ENCODE measurements around the gene MRPS34. TPM values are rescaled to one million over a fixed set of nuclear protein-coding genes. Genes with fewer than 3 reads are reported as not detected.
A peak's percentile ranks its signal among the peaks of the same experiment; 100 is the strongest.

MRPS34 gene
- total RNA-seq, 2 donors from 2014 or later = 106 to 227 TPM

DNA sequence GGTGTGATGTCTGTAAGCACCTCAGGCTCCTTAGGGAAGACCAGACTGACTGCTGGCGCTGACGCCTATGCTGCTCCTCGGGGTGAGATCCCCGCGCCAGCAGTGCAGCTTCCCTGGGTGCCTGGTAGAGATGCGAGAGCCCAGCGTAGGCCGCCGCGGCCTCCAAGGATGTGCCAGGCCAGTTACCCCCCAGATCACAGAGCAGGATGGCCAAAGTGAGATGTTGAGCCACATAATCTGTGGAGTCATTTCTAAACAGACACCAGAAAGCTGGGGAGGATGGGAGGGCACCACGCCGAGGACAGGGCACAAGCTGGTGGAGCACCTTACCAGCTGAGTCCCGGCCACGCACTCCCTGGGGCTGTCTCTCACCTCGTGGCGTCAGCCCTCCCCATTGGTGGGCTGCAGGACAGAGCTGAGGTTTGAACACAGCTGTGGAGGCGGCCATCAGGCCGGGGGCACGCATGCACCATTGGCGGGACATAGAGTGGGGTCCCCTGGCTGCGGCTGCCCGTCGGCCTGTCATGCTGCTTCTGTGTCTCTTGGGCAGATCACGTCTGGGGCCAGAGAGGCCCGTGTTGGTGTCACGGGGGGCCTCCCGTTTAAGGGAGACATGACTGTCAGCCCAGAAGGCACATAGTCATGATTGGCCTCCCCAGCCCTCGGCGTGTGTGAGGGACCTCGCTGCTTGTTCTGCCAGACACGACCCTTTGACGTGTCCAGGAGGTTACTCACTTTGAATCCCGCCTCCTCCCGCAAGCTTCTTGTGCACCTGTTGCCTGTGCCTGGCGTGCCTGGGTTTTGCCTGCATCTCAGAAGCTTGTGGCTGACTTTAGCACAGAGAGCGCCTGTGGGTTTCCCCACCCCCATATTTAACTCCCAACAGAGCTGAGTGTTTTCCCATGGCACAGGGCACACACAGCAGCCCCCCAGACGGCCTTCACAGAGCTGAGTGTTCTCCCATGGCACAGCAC, 45.0 kb downstream of the MRPS34 start:
- peaks cover 3% of the 10 kb centered on the region for H3K4me1 ChIP-seq
- no peak overlapping the region for H3K4me3 ChIP-seq
- intact Hi-C loops (cut with DNase I) = no loop called here
- H3K27ac ChIP-seq = no peak overlapping the region
- DNase-seq = no peak
- no peaks in the 10 kb centered on the region for H3K27me3 ChIP-seq
- no peak overlapping the region for H3K9ac ChIP-seq (ENCODE audit: low read depth in 2 of 2, low read length in 2 of 2)
- no peaks in the 10 kb centered on the region for H3K9me3 ChIP-seq
- no peak for TF ChIP-seq CTCF (IDR thresholded peaks at IDR 0.05)
- H3K36me3 ChIP-seq = peaks cover 3% of the 10 kb centered on the region

DNA sequence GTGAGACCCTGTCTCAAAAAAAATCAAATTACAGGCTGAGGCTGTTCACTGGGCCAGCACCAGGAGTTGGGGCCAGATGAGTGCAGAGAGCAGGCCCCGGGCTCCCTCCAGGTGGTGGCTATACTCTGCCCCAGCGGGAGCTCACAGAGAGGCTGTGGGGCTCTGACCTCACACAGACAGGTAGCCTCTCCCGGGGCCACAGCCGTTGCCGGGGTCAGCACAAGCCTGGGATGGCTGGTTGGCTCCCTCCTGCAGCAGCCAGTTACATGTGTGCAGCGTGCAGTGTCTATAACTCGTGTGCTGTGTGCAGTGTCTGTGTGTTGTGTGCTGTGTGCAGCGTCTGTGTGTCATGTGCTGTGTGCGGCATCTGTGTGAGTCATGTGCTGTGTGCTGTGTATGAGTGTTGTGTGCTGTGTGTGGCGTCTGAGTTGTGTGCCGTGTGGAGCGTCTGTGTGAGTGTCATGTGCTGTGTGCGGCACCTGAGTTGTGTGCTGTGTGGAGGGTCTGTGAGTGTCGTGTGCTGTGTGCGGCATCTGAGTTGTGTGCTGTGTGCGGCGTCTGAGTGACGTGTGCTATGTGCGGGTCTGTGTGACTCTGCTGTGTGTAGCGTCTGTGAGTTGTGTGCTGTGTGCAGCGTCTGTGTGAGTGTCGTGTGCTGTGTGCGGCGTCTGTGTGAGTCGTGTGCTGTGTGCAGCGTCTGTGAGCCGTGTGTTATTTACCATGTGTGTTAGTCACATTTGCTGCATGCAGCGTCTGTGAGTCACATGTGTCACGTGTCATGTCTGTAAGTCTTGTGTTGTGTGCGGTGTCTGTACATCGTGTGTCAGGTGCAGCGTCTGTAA, 46.1 kb downstream of the MRPS34 start:
- intact Hi-C loops (cut with DNase I) = no loop called here
- H3K36me3 ChIP-seq = peaks cover 3% of the 10 kb centered on the region
- H3K27ac ChIP-seq = no peak overlapping the region
- H3K4me1 ChIP-seq = peaks cover 13% of the 10 kb centered on the region
- H3K4me3 ChIP-seq = no peak overlapping the region
- no peak overlapping the region for H3K9ac ChIP-seq (ENCODE audit: low read depth in 2 of 2, low read length in 2 of 2)
- no peak for DNase-seq
- no peaks in the 10 kb centered on the region for H3K27me3 ChIP-seq
- no peaks in the 10 kb centered on the region for H3K9me3 ChIP-seq
- no peak for TF ChIP-seq CTCF (IDR thresholded peaks at IDR 0.05)

DNA sequence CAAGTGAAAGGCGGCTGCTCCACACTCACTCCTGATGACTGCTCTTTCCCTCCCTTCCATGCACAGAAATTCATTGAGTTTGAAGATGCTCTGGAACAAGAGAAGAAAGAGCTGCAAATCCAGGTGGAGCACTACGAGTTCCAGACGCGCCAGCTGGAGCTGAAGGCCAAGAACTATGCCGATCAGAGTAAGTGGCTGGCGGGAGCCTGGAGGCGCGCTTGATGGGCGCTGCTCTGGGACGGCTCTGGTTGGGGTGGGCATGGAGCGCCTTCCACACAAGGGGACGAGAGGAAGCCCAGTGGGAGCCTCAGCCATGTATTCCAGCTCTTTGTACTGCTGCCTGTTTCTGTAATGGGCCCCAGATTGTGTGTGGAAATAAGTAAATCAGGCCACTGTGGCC, 48.4 kb downstream of the MRPS34 start:
- peaks cover 3% of the 10 kb centered on the region for H3K36me3 ChIP-seq
- no peak overlapping the region for H3K9ac ChIP-seq (ENCODE audit: low read depth in 2 of 2, low read length in 2 of 2)
- TF ChIP-seq CTCF (IDR thresholded peaks at IDR 0.05) = no peak
- DNase-seq = no peak
- intact Hi-C loops (cut with DNase I) = no loop called here
- no peak overlapping the region for H3K4me3 ChIP-seq
- H3K9me3 ChIP-seq = no peaks in the 10 kb centered on the region
- H3K4me1 ChIP-seq = peaks cover 16% of the 10 kb centered on the region
- H3K27ac ChIP-seq = no peak overlapping the region
- H3K27me3 ChIP-seq = no peaks in the 10 kb centered on the region

- no peaks in the 10 kb centered on the region for H3K27me3 ChIP-seq
- H3K4me1 ChIP-seq = peaks cover 16% of the 10 kb centered on the region
- intact Hi-C loops (cut with DNase I) = no loop called here
- no peaks in the 10 kb centered on the region for H3K9me3 ChIP-seq
- no peak overlapping the region for H3K27ac ChIP-seq
- TF ChIP-seq CTCF (IDR thresholded peaks at IDR 0.05) = peak; percentile 84
- H3K36me3 ChIP-seq = no peaks in the 10 kb centered on the region
- H3K9ac ChIP-seq (ENCODE audit: low read depth in 2 of 2, low read length in 2 of 2) = no peak overlapping the region
- H3K4me3 ChIP-seq = no peak overlapping the region
- DNase-seq = peak; percentile 69
Observed at GRCh38 chr16:1723450-1724147, 49.3 kb downstream of the MRPS34 start.

Small RNAs within 50 kb of the gene (microRNA-seq; reads per million reads assigned to microRNA genes)
- 2.2 reads per million for gene MIR3177

Other genes starting within 250 kb of the MRPS34 start
- 1 to 10 TPM; 2.9 to 5.0 TPM for gene TMEM204, start 239.5 kb downstream of the MRPS34 start, total RNA-seq
- 10 to 100 TPM; 12.5 to 15.6 TPM for gene IFT140, start 161.1 kb downstream of the MRPS34 start, total RNA-seq
- gene CRAMP1, start 160.8 kb downstream of the MRPS34 start, total RNA-seq = 10 to 100 TPM; 13.6 to 17.1 TPM
- 100 to 1,000 TPM in 1 of 2 donors, 10 to 100 TPM in 1; 53.5 to 123 TPM for gene JPT2, start 94.9 kb downstream of the MRPS34 start, total RNA-seq
- 10 to 100 TPM; 44.0 to 62.6 TPM for gene MAPK8IP3, start 66.9 kb downstream of the MRPS34 start, total RNA-seq
- gene NME3, start 1.6 kb downstream of the MRPS34 start, total RNA-seq = 10 to 100 TPM; 61.3 to 79.7 TPM
- 10 to 100 TPM; 16.7 to 30.6 TPM for gene EME2, start 324 bp downstream of the MRPS34 start, total RNA-seq
- 10 to 100 TPM; 32.7 to 35.9 TPM for gene SPSB3, start 9.4 kb upstream of the MRPS34 start, total RNA-seq
- gene NUBP2, start 9.8 kb upstream of the MRPS34 start, total RNA-seq = 10 to 100 TPM; 30.0 to 72.8 TPM
- 1 to 10 TPM; 5.7 to 7.0 TPM for gene IGFALS, start 20.6 kb upstream of the MRPS34 start, total RNA-seq
- gene HAGH, start 53.7 kb upstream of the MRPS34 start, total RNA-seq = 10 to 100 TPM; 61.9 to 64.7 TPM
- 10 to 100 TPM; 55.5 to 73.9 TPM for gene FAHD1, start 54.1 kb upstream of the MRPS34 start, total RNA-seq
- under 1 TPM in 1 of 2 donors, not detected in 1; 0.27 TPM for gene MEIOB, start 99.0 kb upstream of the MRPS34 start, total RNA-seq
- gene HS3ST6, start 145.3 kb upstream of the MRPS34 start, total RNA-seq = under 1 TPM; 0.59 to 0.82 TPM
- gene MSRB1, start 170.1 kb upstream of the MRPS34 start, total RNA-seq = 10 to 100 TPM; 33.0 to 61.2 TPM
- not detected for gene RPL3L, start 181.6 kb upstream of the MRPS34 start, total RNA-seq
- gene NDUFB10, start 186.4 kb upstream of the MRPS34 start, total RNA-seq = 100 to 1,000 TPM; 219 to 272 TPM
- gene RPS2, start 191.7 kb upstream of the MRPS34 start, total RNA-seq = 1,000 to 10,000 TPM; 1,996 to 2,736 TPM
- not detected for gene RNF151, start 193.7 kb upstream of the MRPS34 start, total RNA-seq
- 10 to 100 TPM; 19.4 to 43.1 TPM for gene TBL3, start 198.9 kb upstream of the MRPS34 start, total RNA-seq
- gene NOXO1, start 208.3 kb upstream of the MRPS34 start, total RNA-seq = 10 to 100 TPM; 43.9 to 80.1 TPM
- gene GFER, start 211.1 kb upstream of the MRPS34 start, total RNA-seq = 10 to 100 TPM; 76.6 to 79.5 TPM
- gene SYNGR3, start 216.8 kb upstream of the MRPS34 start, total RNA-seq = 1 to 10 TPM; 1.5 to 1.9 TPM
- 10 to 100 TPM; 45.4 to 64.3 TPM for gene ZNF598, start 236.7 kb upstream of the MRPS34 start, total RNA-seq
- 1 to 10 TPM; 3.5 to 3.8 TPM for gene NPW, start 246.7 kb upstream of the MRPS34 start, total RNA-seq

All from colonic mucosa (tissue), 4 donors.